ENCODE results near the gene P4HA1. TPM values are rescaled to one million over a fixed set of nuclear protein-coding genes. Genes with fewer than 3 reads are reported as not detected.
"Not testable (repeated sequence)": the region's sequence is repeated elsewhere in the genome, so short reads cannot be mapped to it uniquely, and the experiment has no call there.

Gene P4HA1
- total RNA-seq, 2 experiments from 2014 or later = 11.6 to 36.2 TPM

GRCh38 chr10:73116017-73116416 is 19.4 kb upstream of the P4HA1 start:
- POLR2A ChIA-PET = interaction anchor here (0.6 kb wide), 1 partner anchor 99 kb away, joined by 3 read pairs; no protein-coding TSS in a partner anchor

GRCh38 chr10:73113551-73113950 is 16.9 kb upstream of the P4HA1 start:
- TSS peak; percentile 30 for BruUV-seq (replicated peaks)
- ChIA-PET CTCF (ENCODE audit: unreplicated experiment) (no interaction called here), POLR2A (no interaction called here)
- no peak for DNase-seq (ENCODE audit: low spot score)
- Histone ChIP-seq H3K9me2 (ENCODE audit: insufficient read depth, low read length) (no peaks in the 10 kb centered on the region), H3K79me2 (ENCODE audit: insufficient read depth, low read depth, low read length) (no peaks in the 10 kb centered on the region), H3K9me3 (ENCODE audit: low read length) (peaks cover 10% of the 10 kb centered on the region; the same call in 1 of the 2 replicates), H3K27ac (ENCODE audit: low read depth, low read length, poor library complexity, severe bottlenecking) (no peak overlapping the region), H4K20me1 (ENCODE audit: insufficient read depth, low read length) (no peaks in the 10 kb centered on the region), H3K36me3 (ENCODE audit: insufficient read depth, low read length) (peaks cover 34% of the 10 kb centered on the region), H3K4me2 (ENCODE audit: low read length) (no peak overlapping the region), H2AFZ (ENCODE audit: low read length) (no peak overlapping the region), H3K4me1 (ENCODE audit: insufficient read depth, low read length, poor library complexity, severe bottlenecking) (no peaks in the 10 kb centered on the region), H3K4me3 (ENCODE audit: low read depth, low read length, poor library complexity, severe bottlenecking) (no peak overlapping the region)
- TF ChIP-seq EZH2phosphoT487 (IDR thresholded peaks at IDR 0.05; ENCODE audit: borderline replicate concordance, low read depth, low read length) = no peak
- no peak for TF ChIP-seq CTCF (conservative IDR thresholded peaks at IDR 0.05; ENCODE audit: low read length)
- intact Hi-C loops (cut with micrococcal nuclease; ENCODE audit: unreplicated experiment) = no loop called here

More at GRCh38 chr10:73116017-73116416, 19.4 kb upstream of the P4HA1 start:
- Histone ChIP-seq H3K4me3 (ENCODE audit: low read depth, low read length, poor library complexity, severe bottlenecking) (no peak overlapping the region), H3K27ac (ENCODE audit: low read depth, low read length, poor library complexity, severe bottlenecking) (no peak overlapping the region), H3K9me2 (ENCODE audit: insufficient read depth, low read length) (no peaks in the 10 kb centered on the region), H4K20me1 (ENCODE audit: insufficient read depth, low read length) (no peaks in the 10 kb centered on the region), H3K9me3 (ENCODE audit: low read length) (no peaks in the 10 kb centered on the region), H3K36me3 (ENCODE audit: insufficient read depth, low read length) (peaks cover 14% of the 10 kb centered on the region), H3K4me1 (ENCODE audit: insufficient read depth, low read length, poor library complexity, severe bottlenecking) (no peaks in the 10 kb centered on the region), H2AFZ (ENCODE audit: low read length) (no peak overlapping the region), H3K4me2 (ENCODE audit: low read length) (no peak overlapping the region), H3K79me2 (ENCODE audit: insufficient read depth, low read depth, low read length) (no peaks in the 10 kb centered on the region)
- TF ChIP-seq EZH2phosphoT487 (IDR thresholded peaks at IDR 0.05; ENCODE audit: borderline replicate concordance, low read depth, low read length) (no peak), CTCF (conservative IDR thresholded peaks at IDR 0.05; ENCODE audit: low read length) (no peak)
- CTCF ChIA-PET (ENCODE audit: unreplicated experiment) = no interaction called here
- intact Hi-C loops (cut with micrococcal nuclease; ENCODE audit: unreplicated experiment) = no loop called here
- DNase-seq (ENCODE audit: low spot score) = no peak
- no TSS peak for BruUV-seq (replicated peaks)

- not testable (repeated sequence) for DNase-seq (ENCODE audit: low spot score)
These were observed 15.4 kb upstream of the P4HA1 start for GRCh38 chr10:73112032-73112431.

More at GRCh38 chr10:73112032-73112431, 15.4 kb upstream of the P4HA1 start:
- CTCF ChIA-PET (ENCODE audit: unreplicated experiment); H3K4me3 ChIP-seq (ENCODE audit: low read depth, low read length, poor library complexity, severe bottlenecking); H3K4me2 ChIP-seq (ENCODE audit: low read length); H3K9me2 ChIP-seq (ENCODE audit: insufficient read depth, low read length); H2AFZ ChIP-seq (ENCODE audit: low read length); intact Hi-C loops (cut with micrococcal nuclease; ENCODE audit: unreplicated experiment); H3K9me3 ChIP-seq (ENCODE audit: low read length); H3K79me2 ChIP-seq (ENCODE audit: insufficient read depth, low read depth, low read length); H3K4me1 ChIP-seq (ENCODE audit: insufficient read depth, low read length, poor library complexity, severe bottlenecking); BruUV-seq (replicated peaks); H4K20me1 ChIP-seq (ENCODE audit: insufficient read depth, low read length); H3K27ac ChIP-seq (ENCODE audit: low read depth, low read length, poor library complexity, severe bottlenecking): not testable (repeated sequence)
- H3K36me3 ChIP-seq (ENCODE audit: insufficient read depth, low read length) = peaks cover 47% of the 10 kb centered on the region
- POLR2A ChIA-PET = interaction anchor here (0.9 kb wide), 1 partner anchor 11 kb away, joined by 4 read pairs; no protein-coding TSS in a partner anchor

Measured in OCI-LY7 (cell line).